OCI-LY7 (cell line): ENCODE data around the gene NKAIN2. TPM values are rescaled to one million over a fixed set of nuclear protein-coding genes. Genes with fewer than 3 reads are reported as not detected.

Source experiments
- BruUV-seq: library from RNA; stranded (reverse); fragments of 400-500 nt; replicated peaks from 2 replicates; lab custom pipeline; 2021; lab: Mats Ljungman, UMichigan
- CTCF ChIA-PET: fragments of 300-600 bp; sonication (Branson Sonifier 250); formaldehyde crosslinking; loops from one replicate; lab custom pipeline; 2022; ENCODE audit warnings: antibody characterized with exemption; ENCODE audit not compliant: unreplicated experiment; lab: Charles Lee
- POLR2A ChIA-PET: fragments of 300-600 bp; sonication (Branson Sonifier 250); formaldehyde crosslinking; loops from one replicate; lab custom pipeline; 2022; ENCODE audit warnings: antibody characterized with exemption; lab: Charles Lee
- DNase-seq: peaks from one replicate; pipeline ENCODE4 v3.0.0-alpha.2; 2015; ENCODE audit warnings: low spot score
- H2AFZ ChIP-seq: fragments of 200-600 bp; sonication (generic), shearing (Covaris generic); 2 replicates; pipeline ENCODE4 v1.6.1; 2014; ENCODE audit warnings: mild to moderate bottlenecking, antibody characterized with exemption, low read length, moderate library complexity
- H3K27ac ChIP-seq: fragments of 200-600 bp; sonication (generic); 2 replicates; pipeline ENCODE4 v1.5.1; 2014; ENCODE audit warnings: mixed run types, low read depth, mild to moderate bottlenecking, moderate library complexity, low read length, inconsistent platforms; ENCODE audit not compliant: poor library complexity, severe bottlenecking
- H3K36me3 ChIP-seq: fragments of 200-600 bp; sonication (generic); 2 replicates; pipeline ENCODE4 v1.6.1; 2014; ENCODE audit warnings: mild to moderate bottlenecking, antibody characterized with exemption, low read length, moderate library complexity, mixed read lengths; ENCODE audit not compliant: insufficient read depth
- H3K4me1 ChIP-seq: fragments of 200-600 bp; sonication (generic); 2 replicates; pipeline ENCODE4 v1.5.1; 2014; ENCODE audit warnings: mild to moderate bottlenecking, low read length; ENCODE audit not compliant: insufficient read depth, poor library complexity, severe bottlenecking
- H3K4me2 ChIP-seq: fragments of 200-600 bp; sonication (generic); 2 replicates; pipeline ENCODE4 v1.6.1; 2014; ENCODE audit warnings: mild to moderate bottlenecking, low read length
- H3K4me3 ChIP-seq: fragments of 200-600 bp; sonication (generic); 2 replicates; pipeline ENCODE4 v1.5.1; 2014; ENCODE audit warnings: mild to moderate bottlenecking, low read depth, low read length; ENCODE audit not compliant: poor library complexity, severe bottlenecking
- H3K79me2 ChIP-seq: fragments of 200-600 bp; sonication (generic); 2 replicates; pipeline ENCODE4 v1.6.1; 2016; ENCODE audit warnings: low read depth, mild to moderate bottlenecking, low read length, moderate library complexity, mixed read lengths; ENCODE audit not compliant: insufficient read depth
- H3K9me2 ChIP-seq: fragments of 200-600 bp; sonication (generic); 2 replicates; pipeline ENCODE4 v1.6.1; 2016; ENCODE audit warnings: mild to moderate bottlenecking, low read length, mixed read lengths; ENCODE audit not compliant: insufficient read depth
- H3K9me3 ChIP-seq: fragments of 200-600 bp; sonication (generic); 2 replicates; pipeline ENCODE4 v1.6.1; 2014; ENCODE audit warnings: mild to moderate bottlenecking, mixed run types, low read length, mixed read lengths
- H4K20me1 ChIP-seq: fragments of 200-600 bp; sonication (generic); 2 replicates; pipeline ENCODE4 v1.6.1; 2014; ENCODE audit warnings: mild to moderate bottlenecking, antibody characterized with exemption, low read length, moderate library complexity, mixed read lengths; ENCODE audit not compliant: insufficient read depth
- EZH2phosphoT487 ChIP-seq: fragments of 200-600 bp; sonication (generic); IDR thresholded peaks from 2 replicates; pipeline ENCODE4 v1.6.1; 2018; ENCODE audit warnings: low read depth, borderline replicate concordance, mild to moderate bottlenecking, mixed run types, antibody characterized with exemption, low read length, moderate library complexity, mixed read lengths
- intact Hi-C: fragments of 100-400 bp; cut with micrococcal nuclease; formaldehyde crosslinking; loops from one replicate; pipeline ENCODE4 v1.10.0; 2022; ENCODE audit not compliant: unreplicated experiment
- total RNA-seq, 2 experiments: library from RNA; depleted of rRNA in 1 of 2; stranded (reverse); fragments of >200 nt in 1 of 2; shearing (Covaris generic) in 1 of 2; gene quantifications; 2 replicates each; pipeline ENCODE4 v1.2.3, GENCODE V29; 2014 to 2022
- TF ChIP-seq, protein P1 (sequence below): fragments of 200-600 bp; sonication (generic); conservative IDR thresholded peaks from 2 replicates; pipeline ENCODE4 v1.5.1; 2014; ENCODE audit warnings: mild to moderate bottlenecking, antibody characterized with exemption, low read length, moderate library complexity, mixed read lengths

The NKAIN2 gene
- total RNA-seq, 2 experiments from 2014 or later, result not detected

DNA sequence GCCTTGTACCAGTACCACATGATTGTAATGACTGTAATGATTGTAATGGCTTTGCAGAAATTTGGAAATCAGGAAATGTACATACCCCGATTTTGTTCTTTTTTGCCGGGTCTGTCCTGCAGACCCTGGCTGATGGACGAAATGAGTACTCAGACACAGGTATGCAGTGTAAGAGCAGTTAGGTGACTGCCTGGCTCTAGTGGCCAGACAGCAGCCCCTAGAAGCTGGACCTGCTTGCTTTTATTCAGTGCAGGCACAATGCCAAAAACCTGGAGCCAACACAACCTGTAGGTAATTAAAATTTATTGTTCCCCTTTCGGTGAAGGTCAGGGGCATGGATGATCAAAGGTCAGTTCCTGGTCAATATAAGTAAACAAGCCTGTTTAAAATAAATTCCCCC, 346.0 kb downstream of the NKAIN2 start:
- Histone ChIP-seq H2AFZ (no peak overlapping the region), H3K36me3 (no peaks in the 10 kb centered on the region), H3K9me3 (no peaks in the 10 kb centered on the region), H3K4me1 (no peaks in the 10 kb centered on the region), H3K27ac (no peak overlapping the region), H3K4me3 (no peak overlapping the region), H3K4me2 (no peak overlapping the region), H4K20me1 (no peaks in the 10 kb centered on the region), H3K9me2 (no peaks in the 10 kb centered on the region), H3K79me2 (no peaks in the 10 kb centered on the region)
- no peak for DNase-seq
- no peak for TF ChIP-seq EZH2phosphoT487
- TF ChIP-seq, protein P1, sequence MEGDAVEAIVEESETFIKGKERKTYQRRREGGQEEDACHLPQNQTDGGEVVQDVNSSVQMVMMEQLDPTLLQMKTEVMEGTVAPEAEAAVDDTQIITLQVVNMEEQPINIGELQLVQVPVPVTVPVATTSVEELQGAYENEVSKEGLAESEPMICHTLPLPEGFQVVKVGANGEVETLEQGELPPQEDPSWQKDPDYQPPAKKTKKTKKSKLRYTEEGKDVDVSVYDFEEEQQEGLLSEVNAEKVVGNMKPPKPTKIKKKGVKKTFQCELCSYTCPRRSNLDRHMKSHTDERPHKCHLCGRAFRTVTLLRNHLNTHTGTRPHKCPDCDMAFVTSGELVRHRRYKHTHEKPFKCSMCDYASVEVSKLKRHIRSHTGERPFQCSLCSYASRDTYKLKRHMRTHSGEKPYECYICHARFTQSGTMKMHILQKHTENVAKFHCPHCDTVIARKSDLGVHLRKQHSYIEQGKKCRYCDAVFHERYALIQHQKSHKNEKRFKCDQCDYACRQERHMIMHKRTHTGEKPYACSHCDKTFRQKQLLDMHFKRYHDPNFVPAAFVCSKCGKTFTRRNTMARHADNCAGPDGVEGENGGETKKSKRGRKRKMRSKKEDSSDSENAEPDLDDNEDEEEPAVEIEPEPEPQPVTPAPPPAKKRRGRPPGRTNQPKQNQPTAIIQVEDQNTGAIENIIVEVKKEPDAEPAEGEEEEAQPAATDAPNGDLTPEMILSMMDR, result no peak
- POLR2A ChIA-PET, result no interaction called here
- CTCF ChIA-PET, result no interaction called here
- no TSS peak for BruUV-seq
- intact Hi-C loops, result no loop called here

DNA sequence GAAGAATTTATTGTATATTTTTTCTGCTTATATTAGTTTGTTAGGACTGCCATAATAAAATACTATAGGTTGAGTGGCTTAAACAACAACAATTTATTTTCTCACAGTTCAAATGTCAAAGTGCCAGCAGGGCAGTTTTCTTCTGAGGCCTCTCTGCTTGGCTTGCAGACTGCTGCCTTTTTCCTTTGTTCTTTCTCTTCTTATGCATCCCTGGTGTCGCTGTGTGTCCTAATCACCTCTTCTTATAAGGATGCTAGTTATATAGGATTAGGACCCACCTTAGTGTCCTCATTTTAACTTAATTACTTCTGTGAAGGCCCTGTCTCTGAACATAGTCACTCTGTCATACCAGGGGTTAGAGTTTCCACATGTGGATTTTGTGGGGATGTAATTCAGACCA, 354.4 kb downstream of the NKAIN2 start:
- TF ChIP-seq, protein P1, result no peak
- TF ChIP-seq EZH2phosphoT487, result no peak
- intact Hi-C loops, result no loop called here

DNA sequence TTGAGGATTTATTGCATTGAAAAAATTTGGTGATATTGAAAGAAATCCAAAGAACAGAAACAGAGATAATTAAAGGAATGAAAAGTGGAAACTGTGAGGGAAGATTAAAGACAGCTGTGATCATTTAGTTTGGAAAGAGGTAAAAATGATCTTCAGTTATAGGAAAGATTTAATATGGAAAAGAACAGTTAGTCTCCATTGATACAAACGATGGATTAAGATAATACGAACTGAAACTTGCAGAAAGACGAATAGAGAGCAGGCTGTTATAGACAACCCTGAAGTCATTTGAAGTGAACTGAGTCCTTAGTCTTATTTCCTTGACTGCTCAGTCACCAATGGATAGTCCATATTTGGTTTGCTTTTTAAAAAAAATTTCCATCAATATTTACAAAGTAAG, 360.0 kb downstream of the NKAIN2 start:
- intact Hi-C loops, result no loop called here
- Histone ChIP-seq H3K27ac (no peak overlapping the region), H3K4me2 (no peak overlapping the region), H3K4me3 (no peak overlapping the region), H4K20me1 (no peaks in the 10 kb centered on the region), H3K79me2 (no peaks in the 10 kb centered on the region), H3K4me1 (no peaks in the 10 kb centered on the region), H3K36me3 (no peaks in the 10 kb centered on the region), H3K9me2 (no peaks in the 10 kb centered on the region), H3K9me3 (no peaks in the 10 kb centered on the region), H2AFZ (no peak overlapping the region)
- no TSS peak for BruUV-seq
- TF ChIP-seq, protein P1, result no peak
- TF ChIP-seq EZH2phosphoT487, result no peak
- POLR2A ChIA-PET, result interaction anchor here (0.6 kb wide), 1 partner anchor 532 kb away, joined by 3 read pairs; no protein-coding TSS in a partner anchor
- CTCF ChIA-PET, result no interaction called here
- DNase-seq, result no peak

More for the DNA sequence above, 354.4 kb downstream of the NKAIN2 start:
- DNase-seq, result no peak
- Histone ChIP-seq H2AFZ (no peak overlapping the region), H3K79me2 (no peaks in the 10 kb centered on the region), H3K36me3 (no peaks in the 10 kb centered on the region), H4K20me1 (no peaks in the 10 kb centered on the region), H3K4me3 (no peak overlapping the region), H3K9me3 (no peaks in the 10 kb centered on the region), H3K27ac (no peak overlapping the region), H3K4me1 (no peaks in the 10 kb centered on the region), H3K4me2 (no peak overlapping the region), H3K9me2 (no peaks in the 10 kb centered on the region)
- ChIA-PET CTCF (no interaction called here), POLR2A (no interaction called here)
- no TSS peak for BruUV-seq
